T-cell (primary cell): ENCODE measurements around the gene RIOX2. TPM values are rescaled to one million over a fixed set of nuclear protein-coding genes. Genes with fewer than 3 reads are reported as not detected.
A peak's percentile ranks its signal among the peaks of the same experiment; 100 is the strongest.

Experiments used
- ATAC-seq, 4 experiments: fragments of 200-7000 bp in 3 of 4; fragments of 150-1000 bp in 1 of 4; cut with Tn5 transposase; replicated peaks in 1 of 4; 1 replicate in 3 of 4; 2 replicates in 1 of 4; pipeline ENCODE4 v1.10.0; 2021; ENCODE audit warnings: moderate library complexity in 3 of 4, mild to moderate bottlenecking in 2 of 4, moderate number of reproducible peaks in 1 of 4
- CTCF ChIA-PET, 2 donors: fragments of 300-600 bp; sonication (Branson Sonifier 250); formaldehyde crosslinking; loops; one replicate each; lab custom pipeline; 2022; ENCODE audit warnings: antibody characterized with exemption in 2 of 2; lab: Charles Lee
- POLR2A ChIA-PET, 2 donors: fragments of 300-600 bp; sonication (Branson Sonifier 250); formaldehyde crosslinking; loops; one replicate each; lab custom pipeline; 2022; ENCODE audit warnings: antibody characterized with exemption in 2 of 2; lab: Charles Lee
- DNase-seq, 35 experiments: peaks; one replicate each; pipeline versions ENCODE4 v3.0.0 to v3.0.0-alpha.2; 2013 to 2023
- H3K27ac ChIP-seq: one replicate; pipeline ENCODE4 v1.5.1; 2013; ENCODE audit warnings: low read length
- H3K27me3 ChIP-seq, 2 experiments: replicated peaks in 1 of 2; 1 replicate in 1 of 2; 2 replicates in 1 of 2; pipeline versions ENCODE4 v1.6.1 to v1.7.0; 2013; ENCODE audit warnings: low read length in 1 of 2, mixed read lengths in 1 of 2; ENCODE audit not compliant: control insufficient read depth in 2 of 2, insufficient read depth in 2 of 2; ENCODE audit errors: extremely low read depth in 1 of 2
- H3K36me3 ChIP-seq, 2 donors: 1 replicate in 1 of 2; 2 replicates in 1 of 2; pipeline versions ENCODE4 v1.6.1 to v1.7.0; 2013; ENCODE audit warnings: low read length in 1 of 2; ENCODE audit not compliant: control insufficient read depth in 2 of 2, insufficient read depth in 1 of 2; ENCODE audit errors: extremely low read depth in 1 of 2
- H3K4me1 ChIP-seq, 2 experiments: 1 replicate in 1 of 2; 2 replicates in 1 of 2; pipeline versions ENCODE4 v1.6.1 to v1.7.0; 2013; ENCODE audit warnings: low read length in 2 of 2, mixed read lengths in 1 of 2; ENCODE audit not compliant: insufficient read depth in 2 of 2, control insufficient read depth in 1 of 2; ENCODE audit errors: extremely low read depth in 1 of 2
- H3K4me3 ChIP-seq, 2 donors: 1 replicate in 1 of 2; 2 replicates in 1 of 2; pipeline versions ENCODE4 v1.5.1 to v1.7.0; 2013; ENCODE audit warnings: mild to moderate bottlenecking in 2 of 2, low read length in 1 of 2, moderate library complexity in 1 of 2; ENCODE audit not compliant: control insufficient read depth in 1 of 2; ENCODE audit errors: extremely low read depth in 1 of 2
- H3K9me3 ChIP-seq: 2 replicates; pipeline ENCODE4 v1.7.0; 2013
- H3K27ac Mint-ChIP-seq, 2 donors: one replicate each; pipeline ENCODE4 v1.8.0; 2020 to 2021; ENCODE audit warnings: mild to moderate bottlenecking in 2 of 2, mixed read lengths in 2 of 2
- H3K27me3 Mint-ChIP-seq, 2 donors: one replicate each; pipeline ENCODE4 v1.8.0; 2021 to 2022; ENCODE audit warnings: mixed read lengths in 2 of 2
- H3K36me3 Mint-ChIP-seq: one replicate; pipeline ENCODE4 v1.8.0; 2021; ENCODE audit warnings: mixed read lengths
- H3K4me1 Mint-ChIP-seq, 3 donors: one replicate each; pipeline ENCODE4 v1.8.0; 2020 to 2022; ENCODE audit warnings: mixed read lengths in 3 of 3, mild to moderate bottlenecking in 1 of 3
- H3K4me3 Mint-ChIP-seq, 3 donors: one replicate each; pipeline ENCODE4 v1.8.0; 2020 to 2022; ENCODE audit warnings: mild to moderate bottlenecking in 3 of 3, mixed read lengths in 3 of 3, moderate library complexity in 3 of 3
- H3K9me3 Mint-ChIP-seq, 3 donors: one replicate each; pipeline ENCODE4 v1.8.0; 2020 to 2022; ENCODE audit warnings: mixed read lengths in 3 of 3
- whole genome bisulfite sequencing: methylation state at CpG from one replicate; pipeline ENCODE4 v1.1.5; 2013; ENCODE audit warnings: missing lambda C conversion rate; ENCODE audit not compliant: insufficient coverage; 5-methylcytosine and 5-hydroxymethylcytosine counted together
- total RNA-seq, 35 experiments: library from RNA in 6 of 35; stranded (reverse) in 6 of 35; fragments of 120-200 nt in 1 of 35; gene quantifications; one replicate each; pipeline versions ENCODE4 v1.2.1 to v1.2.4 and lab custom pipeline; 2013 to 2026

RIOX2 gene
- total RNA-seq, 5 donors from 2014 or later (not counting 1 experiment from before 2014, with no cell fraction given), result 22.8 to 34.7 (median 30.9) TPM

GRCh38 chr3:97972976-97973375 is 745 bp upstream of the RIOX2 start:
- H3K4me1 ChIP-seq, result peaks cover 9 to 17% of the 10 kb centered on the region in 2 experiments
- ChIA-PET POLR2A (no interaction called here), CTCF (no interaction called here)
- peaks cover 48 to 62% (median 55%) of the 10 kb centered on the region in 3 donors for H3K4me1 Mint-ChIP-seq
- no peaks in the 10 kb centered on the region for H3K27me3 ChIP-seq
- peak overlapping the region; percentile 69 to 80 (median 75) for H3K4me3 Mint-ChIP-seq
- H3K27me3 Mint-ChIP-seq, result no peaks in the 10 kb centered on the region
- no peaks in the 10 kb centered on the region for H3K9me3 Mint-ChIP-seq
- no peak overlapping the region for H3K27ac ChIP-seq
- no peaks in the 10 kb centered on the region for H3K36me3 Mint-ChIP-seq
- WGBS, result 89% methylated on average over 5 of the region's 9 CpGs
- H3K4me3 ChIP-seq, result peak overlapping the region; percentile 54 to 72
- no peaks in the 10 kb centered on the region for H3K36me3 ChIP-seq
- DNase-seq (no peak), ATAC-seq (no peak)
- H3K9me3 ChIP-seq, result no peaks in the 10 kb centered on the region
- H3K27ac Mint-ChIP-seq, result peak overlapping the region; percentile 29 to 71

DNA sequence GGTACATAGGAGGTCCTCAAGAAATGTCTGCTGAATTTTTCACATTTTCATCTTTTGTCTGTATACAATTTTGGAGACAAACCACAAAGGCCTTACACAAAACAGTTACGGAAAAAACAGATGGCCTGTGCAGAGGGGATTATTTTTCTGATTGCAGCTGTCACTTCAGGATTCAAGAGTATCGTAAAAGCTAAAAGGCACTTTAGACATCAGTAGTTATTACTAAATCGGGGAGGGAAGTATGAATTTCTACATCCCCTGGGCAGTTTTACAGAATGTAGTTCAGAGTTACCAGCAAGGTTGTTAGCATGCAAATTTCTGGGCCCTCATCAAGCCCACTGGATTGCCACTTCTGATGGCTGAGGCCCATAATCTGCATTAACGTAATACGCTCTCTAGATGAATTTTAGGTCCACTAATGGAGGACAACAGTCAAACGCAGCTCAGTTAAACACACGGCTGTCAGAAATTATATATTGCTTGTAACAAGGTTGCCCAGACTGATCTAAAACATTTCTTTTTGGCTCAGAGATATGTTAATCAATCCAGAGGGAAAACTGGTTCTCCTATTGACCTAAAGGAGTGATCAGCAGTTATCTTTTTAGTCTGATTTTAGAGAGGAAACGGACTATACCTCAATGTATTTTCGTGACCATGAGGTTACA is 1.1 kb downstream of the RIOX2 start:
- H3K9me3 ChIP-seq, result no peaks in the 10 kb centered on the region
- ChIA-PET CTCF (interaction anchor here (0.7 to 1.5 kb wide), 8 partner anchors 20 to 177 kb away, joined by 3 to 8 read pairs (median 4); partner anchors contain the start of gene CRYBG3 (in 1 of the 2)), POLR2A (interaction anchor here in 1 of 2 donors (1.3 kb wide), 1 partner anchor 149 kb away, joined by 6 read pairs; the partner anchor contains the start of gene CRYBG3)
- WGBS, result 84% methylated on average over 7 of the region's 9 CpGs
- H3K4me3 Mint-ChIP-seq, result peak overlapping the region; percentile 80 to 88 (median 85)
- peaks cover 64 to 80% (median 73%) of the 10 kb centered on the region in 3 donors for H3K4me1 Mint-ChIP-seq
- peaks cover 9 to 21% of the 10 kb centered on the region in 2 experiments for H3K4me1 ChIP-seq
- ATAC-seq, result no peak
- H3K27me3 Mint-ChIP-seq, result no peaks in the 10 kb centered on the region
- H3K9me3 Mint-ChIP-seq, result no peaks in the 10 kb centered on the region
- peak overlapping the region; percentile 54 to 72 for H3K4me3 ChIP-seq
- no peaks in the 10 kb centered on the region for H3K27me3 ChIP-seq
- DNase-seq, result no peak
- H3K36me3 Mint-ChIP-seq, result peaks cover 10% of the 10 kb centered on the region
- H3K36me3 ChIP-seq, result peaks cover 0 to 8% of the 10 kb centered on the region in 2 donors
- H3K27ac ChIP-seq, result peak overlapping the region; percentile 8
- H3K27ac Mint-ChIP-seq, result peak overlapping the region; percentile 86 to 87

- Histone ChIP-seq H3K27me3 (no peaks in the 10 kb centered on the region), H3K36me3 (peaks cover 0 to 14% of the 10 kb centered on the region in 2 donors), H3K4me1 (peaks cover 9 to 21% of the 10 kb centered on the region in 2 experiments), H3K9me3 (no peaks in the 10 kb centered on the region), H3K27ac (no peak overlapping the region), H3K4me3 (no peak overlapping the region)
- no peaks in the 10 kb centered on the region for H3K9me3 Mint-ChIP-seq
- H3K4me1 Mint-ChIP-seq, result peaks cover 72 to 83% (median 82%) of the 10 kb centered on the region in 3 donors
- DNase-seq (no peak), ATAC-seq (no peak)
- H3K27ac Mint-ChIP-seq, result no peak overlapping the region
- no CpG with 5 or more reads among the region's 1 CpG for WGBS
- peak overlapping the region in 1 of 3 donors; percentile 80 for H3K4me3 Mint-ChIP-seq
- no peaks in the 10 kb centered on the region for H3K27me3 Mint-ChIP-seq
- POLR2A ChIA-PET, result no interaction called here
- CTCF ChIA-PET, result interaction anchor here in 1 of 2 donors (0.8 kb wide), 1 partner anchor 51 kb away, joined by 4 read pairs; no protein-coding TSS in a partner anchor
- H3K36me3 Mint-ChIP-seq, result peaks cover 18% of the 10 kb centered on the region
Observed at GRCh38 chr3:97970156-97970555, 2.1 kb downstream of the RIOX2 start.

DNA sequence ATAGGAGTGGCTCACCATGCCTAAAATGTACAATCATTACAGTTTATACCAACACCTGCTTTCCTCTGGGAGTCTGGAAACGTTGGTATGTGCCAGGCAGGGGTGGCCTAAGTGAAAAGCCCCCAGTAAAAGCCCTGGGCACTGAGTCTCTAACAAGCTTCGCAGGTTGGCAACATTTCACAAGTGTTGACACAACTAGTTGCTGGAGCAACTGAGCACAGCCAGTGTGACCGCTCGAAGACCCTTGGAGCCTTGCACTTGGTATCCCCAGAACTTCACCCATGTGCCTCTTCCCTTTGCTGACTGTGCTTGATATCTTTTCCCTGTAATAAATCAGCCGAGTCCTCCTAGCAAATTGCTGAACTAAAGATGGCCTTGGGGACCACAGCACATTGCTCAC is 2.7 kb downstream of the RIOX2 start:
- H3K27ac Mint-ChIP-seq, result no peak overlapping the region
- Histone ChIP-seq H3K27ac (no peak overlapping the region), H3K36me3 (peaks cover 0 to 14% of the 10 kb centered on the region in 2 donors), H3K4me1 (peaks cover 9 to 21% of the 10 kb centered on the region in 2 experiments), H3K27me3 (no peaks in the 10 kb centered on the region), H3K9me3 (no peaks in the 10 kb centered on the region), H3K4me3 (no peak overlapping the region)
- no peak for DNase-seq
- no peak for ATAC-seq
- H3K4me3 Mint-ChIP-seq, result peak overlapping the region in 1 of 3 donors; percentile 80
- peaks cover 76 to 83% (median 80%) of the 10 kb centered on the region in 3 donors for H3K4me1 Mint-ChIP-seq
- H3K9me3 Mint-ChIP-seq, result no peaks in the 10 kb centered on the region
- POLR2A ChIA-PET, result no interaction called here
- peaks cover 22% of the 10 kb centered on the region for H3K36me3 Mint-ChIP-seq
- CTCF ChIA-PET, result interaction anchor here in 1 of 2 donors (0.8 kb wide), 1 partner anchor 52 kb away, joined by 4 read pairs; no protein-coding TSS in a partner anchor
- WGBS, result 90% methylated on average over 4 of the region's 5 CpGs
- no peaks in the 10 kb centered on the region for H3K27me3 Mint-ChIP-seq

GRCh38 chr3:97968376-97968775 is 3.9 kb downstream of the RIOX2 start:
- H3K36me3 Mint-ChIP-seq, result peaks cover 31% of the 10 kb centered on the region
- Histone ChIP-seq H3K27ac (no peak overlapping the region), H3K4me3 (no peak overlapping the region), H3K36me3 (peaks cover 0 to 18% of the 10 kb centered on the region in 2 donors), H3K27me3 (no peaks in the 10 kb centered on the region), H3K9me3 (no peaks in the 10 kb centered on the region), H3K4me1 (peaks cover 9 to 23% of the 10 kb centered on the region in 2 experiments)
- peak overlapping the region in 1 of 3 donors; percentile 0 for H3K4me3 Mint-ChIP-seq
- POLR2A ChIA-PET, result no interaction called here
- no peaks in the 10 kb centered on the region for H3K9me3 Mint-ChIP-seq
- H3K27ac Mint-ChIP-seq, result no peak overlapping the region
- no peaks in the 10 kb centered on the region for H3K27me3 Mint-ChIP-seq
- DNase-seq (no peak), ATAC-seq (no peak)
- H3K4me1 Mint-ChIP-seq, result peaks cover 82 to 88% (median 88%) of the 10 kb centered on the region in 3 donors
- no CpG with 5 or more reads among the region's 1 CpG for WGBS
- CTCF ChIA-PET, result interaction anchor here in 1 of 2 donors (1.0 kb wide), 1 partner anchor 629 kb away, joined by 3 read pairs; no protein-coding TSS in a partner anchor

- Histone ChIP-seq H3K4me3 (no peak overlapping the region), H3K9me3 (no peaks in the 10 kb centered on the region), H3K36me3 (peaks cover 0 to 18% of the 10 kb centered on the region in 2 donors), H3K27ac (no peak overlapping the region), H3K4me1 (peaks cover 9 to 21% of the 10 kb centered on the region in 2 experiments), H3K27me3 (no peaks in the 10 kb centered on the region)
- peaks cover 31% of the 10 kb centered on the region for H3K36me3 Mint-ChIP-seq
- ATAC-seq (no peak), DNase-seq (no peak)
- H3K9me3 Mint-ChIP-seq, result no peaks in the 10 kb centered on the region
- ChIA-PET CTCF (interaction anchor here in 1 of 2 donors (1.0 kb wide), 1 partner anchor 630 kb away, joined by 3 read pairs; no protein-coding TSS in a partner anchor), POLR2A (no interaction called here)
- H3K27me3 Mint-ChIP-seq, result no peaks in the 10 kb centered on the region
- no peak overlapping the region for H3K27ac Mint-ChIP-seq
- peak overlapping the region in 1 of 3 donors; percentile 0 for H3K4me3 Mint-ChIP-seq
- peaks cover 79 to 86% (median 85%) of the 10 kb centered on the region in 3 donors for H3K4me1 Mint-ChIP-seq
- WGBS, result 97% methylated on average over 5 of the region's 8 CpGs
Observed at GRCh38 chr3:97967966-97968365, 4.3 kb downstream of the RIOX2 start.
